KG1 (cell line): Measurements from ENCODE around the gene GCDH.
"Not testable (repeated sequence)": the region's sequence is repeated elsewhere in the genome, so short reads cannot be mapped to it uniquely, and the experiment has no call there.

Experiments
- DNase-seq: peaks from one replicate; lab custom pipeline; 2025; lab: John Stamatoyannopoulos, UW

GCDH gene

GRCh38 chr19:12890787-12891552, at the start of gene GCDH:
GCDH (plus strand) TSS chr19:12891160; CDS start chr19:12891305, 145 bp downstream.
- peak; percentile 96 for DNase-seq

GRCh38 chr19:12842511-12842910, 48.4 kb upstream of the GCDH start:
- no peak for DNase-seq

DNA sequence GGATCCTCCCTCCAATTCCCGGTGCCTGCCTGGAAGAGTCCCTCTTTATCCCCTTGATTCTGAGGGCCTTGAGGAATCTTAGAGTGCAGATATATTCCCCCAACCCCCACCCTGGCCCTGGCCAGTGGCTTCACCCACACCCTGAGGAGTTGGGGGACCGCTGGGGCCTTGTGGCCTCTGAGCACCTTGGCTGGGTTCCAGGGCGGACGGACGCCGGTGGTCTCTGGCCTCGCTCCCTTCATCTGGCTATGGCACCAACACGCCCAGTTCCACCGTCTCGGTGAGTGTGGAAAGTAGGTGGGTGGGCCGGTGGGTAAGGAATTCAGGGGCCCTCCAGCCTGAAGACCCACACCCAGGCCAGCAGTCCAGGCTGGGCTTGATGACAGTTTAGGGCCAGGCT, 47.6 kb upstream of the GCDH start:
- no peak for DNase-seq

DNA sequence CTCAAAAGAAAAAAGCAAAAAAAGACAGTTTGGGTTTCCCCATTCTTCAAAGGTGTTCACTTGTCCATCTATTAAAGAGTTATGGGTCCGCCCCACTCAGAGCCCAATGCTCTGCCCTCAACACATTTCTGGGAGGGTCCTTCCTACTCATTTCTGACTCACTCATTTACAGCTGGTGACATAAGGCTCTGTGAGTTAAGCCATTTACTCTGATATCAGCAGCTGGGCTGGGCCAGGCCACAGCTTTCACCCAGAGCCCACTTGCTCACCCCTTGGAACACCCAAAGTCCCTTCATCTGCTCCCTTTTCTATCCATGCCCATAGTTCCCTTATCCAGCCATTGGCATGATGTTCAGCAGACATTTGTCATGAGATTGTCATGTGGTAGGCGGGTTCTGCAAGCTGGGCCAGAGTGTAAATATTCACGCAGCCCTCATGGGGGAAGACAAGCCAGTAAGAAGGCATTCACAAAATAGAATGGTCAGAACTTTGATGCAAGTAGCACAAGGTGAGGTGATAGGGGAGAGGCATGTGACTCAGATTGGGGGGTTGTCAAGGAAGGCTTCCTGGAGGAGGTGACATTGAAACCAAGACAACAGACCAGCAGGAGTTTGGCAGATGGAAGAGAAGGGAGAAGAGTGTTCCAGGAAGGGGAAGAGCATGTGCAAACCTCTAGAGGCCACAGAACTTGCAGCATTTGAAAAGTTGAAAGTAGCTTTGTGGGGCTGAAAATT, 46.8 kb upstream of the GCDH start:
- no peak for DNase-seq

DNA sequence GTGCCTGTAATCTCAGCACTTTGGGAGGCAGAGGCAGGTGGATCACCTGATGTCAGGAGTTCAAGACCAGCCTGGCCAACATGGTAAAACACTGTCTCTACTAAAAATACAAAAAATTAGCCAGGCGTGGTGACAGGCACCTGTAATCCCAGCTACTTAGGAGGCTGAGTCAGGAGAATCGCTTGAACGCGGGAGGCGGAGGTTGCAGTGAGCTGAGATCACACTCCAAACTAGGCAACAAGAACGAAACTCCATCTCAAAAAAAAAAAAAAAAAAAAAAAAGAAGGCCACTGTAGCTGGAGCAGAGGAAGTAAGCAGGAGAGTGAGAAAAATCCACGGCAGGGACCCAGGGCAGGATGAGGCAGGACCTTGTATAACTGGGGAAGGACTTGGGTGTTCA, 44.3 kb upstream of the GCDH start:
- DNase-seq, result not testable (repeated sequence)

DNA sequence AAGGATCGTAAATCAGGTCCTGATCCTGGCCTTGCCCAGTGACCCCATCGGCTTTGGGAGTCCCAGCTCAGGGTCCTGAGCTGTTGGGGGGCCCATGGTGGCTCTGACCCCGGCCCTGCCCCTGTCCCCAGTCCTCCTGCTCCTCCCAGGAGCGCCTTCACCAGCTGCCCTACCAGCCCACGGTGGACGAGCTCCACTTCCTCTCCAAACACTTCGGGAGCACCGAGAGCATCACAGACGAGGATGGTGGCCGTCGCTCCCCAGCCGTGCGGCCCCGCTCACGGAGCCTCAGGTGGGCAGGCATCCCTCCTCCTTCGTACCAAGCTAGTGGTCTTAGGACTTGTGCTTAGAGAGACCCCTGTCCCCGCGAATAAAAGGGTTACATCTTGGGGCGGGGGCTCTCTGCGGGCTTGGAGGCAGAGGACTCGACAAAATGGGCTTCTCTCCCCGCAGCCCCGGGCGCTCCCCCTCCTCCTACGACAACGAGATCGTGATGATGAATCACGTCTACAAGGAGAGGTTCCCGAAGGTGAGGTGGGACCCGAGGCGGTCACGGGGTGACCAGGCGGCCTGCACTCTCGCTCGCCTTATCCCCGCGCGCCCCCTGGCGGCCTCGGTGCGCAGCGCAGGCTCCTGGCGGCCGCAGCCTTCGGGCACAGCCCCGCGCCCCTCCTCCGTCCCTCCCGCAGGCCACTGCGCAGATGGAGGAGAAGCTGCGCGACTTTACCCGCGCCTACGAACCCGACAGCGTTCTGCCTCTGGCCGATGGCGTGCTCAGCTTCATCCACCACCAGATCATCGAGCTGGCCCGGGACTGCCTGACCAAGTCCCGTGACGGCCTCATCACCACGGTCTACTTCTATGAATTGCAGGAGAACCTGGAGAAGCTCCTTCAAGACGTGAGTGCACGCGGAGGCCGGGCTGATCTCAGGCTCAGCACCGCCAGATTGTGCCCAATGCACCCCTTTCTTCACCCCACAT, 43.5 kb upstream of the GCDH start:
- DNase-seq, result peak; percentile 35

- DNase-seq, result no peak
Measured at GRCh38 chr19:12856653-12857052, 34.3 kb upstream of the GCDH start.

- no peak for DNase-seq
Measured at GRCh38 chr19:12858041-12858928, 32.7 kb upstream of the GCDH start.

DNA sequence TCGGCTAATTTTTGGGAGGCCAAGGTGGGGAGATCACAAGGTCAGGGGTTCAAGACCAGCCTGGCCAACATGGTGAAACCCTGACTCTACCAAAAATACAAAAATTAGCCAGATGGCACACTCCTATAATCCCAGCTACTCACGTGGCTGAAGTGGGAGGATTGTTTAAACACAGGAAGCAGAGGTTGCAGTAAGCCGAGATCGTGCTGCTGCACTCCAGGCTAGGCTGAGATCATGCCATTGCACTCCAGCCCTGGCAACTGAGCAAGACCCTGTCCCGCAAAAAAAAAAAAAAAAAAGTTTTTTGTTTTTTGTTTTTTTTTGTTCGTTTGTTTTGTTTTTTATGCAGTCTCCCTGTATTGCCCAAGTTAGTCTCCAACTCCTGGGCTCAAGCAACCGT, 31.4 kb upstream of the GCDH start:
- no peak for DNase-seq

GRCh38 chr19:12864143-12864542, 26.8 kb upstream of the GCDH start:
- DNase-seq, result no peak

GRCh38 chr19:12864721-12865715, 25.9 kb upstream of the GCDH start:
- DNase-seq, result no peak

GRCh38 chr19:12865746-12866415, 25.1 kb upstream of the GCDH start:
- no peak for DNase-seq

DNA sequence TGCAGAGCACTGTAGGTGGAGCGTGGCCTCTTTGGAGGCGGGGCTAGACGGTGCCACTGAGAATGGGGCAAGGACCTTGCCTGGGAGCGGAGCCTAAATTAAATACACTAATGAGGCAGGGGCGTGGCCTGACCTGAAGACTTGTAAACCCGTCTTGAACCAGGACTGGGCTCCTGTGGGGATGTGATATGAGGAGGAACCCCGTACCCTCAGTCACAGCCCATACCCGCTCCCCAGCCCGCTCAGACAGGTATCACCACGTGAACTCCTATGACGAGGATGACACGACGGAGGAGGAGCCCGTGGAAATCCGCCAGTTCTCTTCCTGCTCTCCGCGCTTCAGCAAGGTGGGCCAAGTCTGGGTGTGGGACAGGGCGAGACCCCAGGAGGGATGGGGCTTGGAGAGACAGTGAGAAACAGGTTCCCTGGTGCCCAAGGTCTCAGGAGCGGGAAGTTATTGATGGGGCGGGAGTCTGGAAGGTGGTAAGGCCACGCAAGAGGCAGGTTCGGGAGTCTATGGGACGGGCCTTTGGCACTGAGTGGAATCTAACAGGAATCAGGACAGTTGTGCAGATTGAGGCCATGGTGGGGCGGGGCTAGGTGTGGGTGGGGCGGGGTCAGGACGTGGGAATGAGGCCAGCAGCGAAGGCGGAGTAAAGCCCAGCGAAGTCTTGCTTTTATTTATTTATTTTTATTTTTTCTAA, 24.4 kb upstream of the GCDH start:
- DNase-seq, result no peak

- DNase-seq, result no peak
Measured at GRCh38 chr19:12867120-12868099, 23.6 kb upstream of the GCDH start.

- no peak for DNase-seq
Measured at GRCh38 chr19:12868540-12869112, 22.3 kb upstream of the GCDH start.

DNA sequence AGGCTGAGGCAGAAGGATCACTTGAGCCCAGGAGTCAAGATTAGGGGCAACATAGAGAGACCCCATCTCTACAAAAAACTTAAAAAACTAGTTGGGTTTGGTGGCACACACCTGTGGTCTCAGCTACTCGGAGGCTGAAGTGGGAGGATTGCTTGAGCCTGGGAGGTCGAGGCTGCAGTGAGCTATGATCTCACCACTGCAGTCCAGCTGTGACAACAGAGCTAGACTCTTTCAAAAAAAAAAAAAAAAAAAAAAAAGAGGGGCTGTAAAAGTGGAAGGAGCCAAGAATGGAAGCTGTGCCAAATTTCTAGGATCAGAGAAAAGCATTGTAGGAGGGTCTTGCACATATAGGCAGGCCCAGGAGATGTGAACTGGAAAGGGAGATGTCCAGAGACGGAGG, 19.3 kb upstream of the GCDH start:
- DNase-seq, result no peak

- no peak for DNase-seq
Measured at GRCh38 chr19:12872255-12872654, 18.7 kb upstream of the GCDH start.
